ENCODE measurements around the gene TAPT1.
A peak's percentile ranks its signal among the peaks of the same experiment; 100 is the strongest.
"Not testable (repeated sequence)": the region's sequence is repeated elsewhere in the genome, so short reads cannot be mapped to it uniquely, and the experiment has no call there.

TAPT1 gene

GRCh38 chr4:16225863-16226815 is at the start of gene TAPT1:
Gene TAPT1, minus strand, starts transcription at chr4:16226471. Its CDS starts 14 bp downstream, at chr4:16226457.
- DNase-seq = peak; percentile 81

- DNase-seq = no peak
Observed at GRCh38 chr4:16271411-16271810, 45.1 kb upstream of the TAPT1 start.

GRCh38 chr4:16270454-16271328 is 44.4 kb upstream of the TAPT1 start:
- no peak for DNase-seq

- not testable (repeated sequence) for DNase-seq
Observed at GRCh38 chr4:16269742-16270453, 43.6 kb upstream of the TAPT1 start.

- DNase-seq = no peak
Observed at GRCh38 chr4:16269240-16269639, 43.0 kb upstream of the TAPT1 start.

- DNase-seq = no peak
Observed at GRCh38 chr4:16268290-16268689, 42.0 kb upstream of the TAPT1 start.

- no peak for DNase-seq
Observed at GRCh38 chr4:16267639-16268038, 41.4 kb upstream of the TAPT1 start.

- DNase-seq = no peak
Observed at GRCh38 chr4:16265820-16266219, 39.5 kb upstream of the TAPT1 start.

- no peak for DNase-seq
Observed at GRCh38 chr4:16264798-16265197, 38.5 kb upstream of the TAPT1 start.

GRCh38 chr4:16263056-16263455 is 36.8 kb upstream of the TAPT1 start:
- no peak for DNase-seq

GRCh38 chr4:16262188-16262587 is 35.9 kb upstream of the TAPT1 start:
- DNase-seq = no peak

- no peak for DNase-seq
Observed at GRCh38 chr4:16261313-16261878, 35.1 kb upstream of the TAPT1 start.

GRCh38 chr4:16259889-16260246 is 33.6 kb upstream of the TAPT1 start:
- DNase-seq = no peak

GRCh38 chr4:16259241-16259888 is 33.1 kb upstream of the TAPT1 start:
- no peak for DNase-seq

GRCh38 chr4:16257611-16258010 is 31.3 kb upstream of the TAPT1 start:
- DNase-seq = no peak

- no peak for DNase-seq
Observed at GRCh38 chr4:16256343-16256742, 30.1 kb upstream of the TAPT1 start.

GRCh38 chr4:16255730-16256129 is 29.5 kb upstream of the TAPT1 start:
- no peak for DNase-seq

- no peak for DNase-seq
Observed at GRCh38 chr4:16253127-16253960, 27.1 kb upstream of the TAPT1 start.

- DNase-seq = no peak
Observed at GRCh38 chr4:16250661-16251365, 24.5 kb upstream of the TAPT1 start.

GRCh38 chr4:16248605-16249004 is 22.3 kb upstream of the TAPT1 start:
- DNase-seq = no peak

- no peak for DNase-seq
Observed at GRCh38 chr4:16245241-16245640, 19.0 kb upstream of the TAPT1 start.
